ENCODE results near the gene HCK.

The HCK gene

DNA sequence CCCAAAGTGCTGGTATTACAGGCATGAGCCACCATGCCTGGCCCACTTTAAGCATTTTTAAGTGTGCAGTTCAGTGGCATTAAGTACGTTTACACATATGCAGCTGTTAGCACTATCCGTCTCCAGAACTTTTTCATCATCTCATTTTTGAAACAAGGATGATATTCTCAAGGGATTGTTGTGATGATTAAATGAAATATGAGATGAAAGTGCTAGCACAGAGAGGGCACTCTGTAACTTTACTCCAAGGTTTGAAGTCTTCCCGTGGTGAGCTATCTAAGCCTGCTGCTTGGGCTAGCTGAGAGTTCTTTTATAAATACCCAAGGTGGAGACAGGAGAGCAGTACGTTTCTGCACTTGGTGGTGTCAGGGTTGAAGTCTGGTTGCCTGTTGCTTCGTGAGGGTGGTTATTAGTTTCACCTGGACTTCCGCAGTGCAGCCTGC is 64.1 kb downstream of the HCK start (continued):
- TF ChIP-seq, protein P1, sequence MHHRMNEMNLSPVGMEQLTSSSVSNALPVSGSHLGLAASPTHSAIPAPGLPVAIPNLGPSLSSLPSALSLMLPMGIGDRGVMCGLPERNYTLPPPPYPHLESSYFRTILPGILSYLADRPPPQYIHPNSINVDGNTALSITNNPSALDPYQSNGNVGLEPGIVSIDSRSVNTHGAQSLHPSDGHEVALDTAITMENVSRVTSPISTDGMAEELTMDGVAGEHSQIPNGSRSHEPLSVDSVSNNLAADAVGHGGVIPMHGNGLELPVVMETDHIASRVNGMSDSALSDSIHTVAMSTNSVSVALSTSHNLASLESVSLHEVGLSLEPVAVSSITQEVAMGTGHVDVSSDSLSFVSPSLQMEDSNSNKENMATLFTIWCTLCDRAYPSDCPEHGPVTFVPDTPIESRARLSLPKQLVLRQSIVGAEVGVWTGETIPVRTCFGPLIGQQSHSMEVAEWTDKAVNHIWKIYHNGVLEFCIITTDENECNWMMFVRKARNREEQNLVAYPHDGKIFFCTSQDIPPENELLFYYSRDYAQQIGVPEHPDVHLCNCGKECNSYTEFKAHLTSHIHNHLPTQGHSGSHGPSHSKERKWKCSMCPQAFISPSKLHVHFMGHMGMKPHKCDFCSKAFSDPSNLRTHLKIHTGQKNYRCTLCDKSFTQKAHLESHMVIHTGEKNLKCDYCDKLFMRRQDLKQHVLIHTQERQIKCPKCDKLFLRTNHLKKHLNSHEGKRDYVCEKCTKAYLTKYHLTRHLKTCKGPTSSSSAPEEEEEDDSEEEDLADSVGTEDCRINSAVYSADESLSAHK (tag by site-specific recombination; IDR thresholded peaks at IDR 0.05) = no peak
- TF ChIP-seq, protein P2, sequence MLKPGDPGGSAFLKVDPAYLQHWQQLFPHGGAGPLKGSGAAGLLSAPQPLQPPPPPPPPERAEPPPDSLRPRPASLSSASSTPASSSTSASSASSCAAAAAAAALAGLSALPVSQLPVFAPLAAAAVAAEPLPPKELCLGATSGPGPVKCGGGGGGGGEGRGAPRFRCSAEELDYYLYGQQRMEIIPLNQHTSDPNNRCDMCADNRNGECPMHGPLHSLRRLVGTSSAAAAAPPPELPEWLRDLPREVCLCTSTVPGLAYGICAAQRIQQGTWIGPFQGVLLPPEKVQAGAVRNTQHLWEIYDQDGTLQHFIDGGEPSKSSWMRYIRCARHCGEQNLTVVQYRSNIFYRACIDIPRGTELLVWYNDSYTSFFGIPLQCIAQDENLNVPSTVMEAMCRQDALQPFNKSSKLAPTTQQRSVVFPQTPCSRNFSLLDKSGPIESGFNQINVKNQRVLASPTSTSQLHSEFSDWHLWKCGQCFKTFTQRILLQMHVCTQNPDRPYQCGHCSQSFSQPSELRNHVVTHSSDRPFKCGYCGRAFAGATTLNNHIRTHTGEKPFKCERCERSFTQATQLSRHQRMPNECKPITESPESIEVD (tag by site-specific recombination; IDR thresholded peaks at IDR 0.05) = peak; percentile 43; the same call in 1 of the 2 replicates
- no peak for TF ChIP-seq ZNF114 (tag by site-specific recombination; IDR thresholded peaks at IDR 0.05)
- TF ChIP-seq ZBTB1 (tag by site-specific recombination; IDR thresholded peaks at IDR 0.05) = no peak
- TF ChIP-seq, protein P3, sequence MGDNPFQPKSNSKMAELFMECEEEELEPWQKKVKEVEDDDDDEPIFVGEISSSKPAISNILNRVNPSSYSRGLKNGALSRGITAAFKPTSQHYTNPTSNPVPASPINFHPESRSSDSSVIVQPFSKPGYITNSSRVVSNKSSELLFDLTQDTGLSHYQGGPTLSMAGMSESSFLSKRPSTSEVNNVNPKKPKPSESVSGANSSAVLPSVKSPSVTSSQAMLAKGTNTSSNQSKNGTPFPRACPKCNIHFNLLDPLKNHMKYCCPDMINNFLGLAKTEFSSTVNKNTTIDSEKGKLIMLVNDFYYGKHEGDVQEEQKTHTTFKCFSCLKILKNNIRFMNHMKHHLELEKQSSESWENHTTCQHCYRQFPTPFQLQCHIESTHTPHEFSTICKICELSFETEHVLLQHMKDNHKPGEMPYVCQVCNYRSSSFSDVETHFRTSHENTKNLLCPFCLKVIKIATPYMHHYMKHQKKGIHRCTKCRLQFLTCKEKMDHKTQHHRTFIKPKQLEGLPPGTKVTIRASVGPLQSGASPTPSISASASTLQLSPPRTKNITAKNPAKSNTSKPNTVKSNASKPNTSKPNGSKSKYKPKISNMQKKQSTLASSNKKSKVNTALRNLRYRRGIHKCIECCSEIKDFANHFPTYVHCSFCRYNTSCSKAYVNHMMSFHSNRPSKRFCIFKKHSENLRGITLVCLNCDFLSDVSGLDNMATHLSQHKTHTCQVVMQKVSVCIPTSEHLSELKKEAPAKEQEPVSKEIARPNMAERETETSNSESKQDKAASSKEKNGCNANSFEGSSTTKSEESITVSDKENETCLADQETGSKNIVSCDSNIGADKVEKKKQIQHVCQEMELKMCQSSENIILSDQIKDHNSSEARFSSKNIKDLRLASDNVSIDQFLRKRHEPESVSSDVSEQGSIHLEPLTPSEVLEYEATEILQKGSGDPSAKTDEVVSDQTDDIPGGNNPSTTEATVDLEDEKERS (tag by site-specific recombination; IDR thresholded peaks at IDR 0.05) = no peak
- TF ChIP-seq SCRT2 (tag by site-specific recombination; IDR thresholded peaks at IDR 0.05) = peak; percentile 54; the same call in 1 of the 2 replicates
- no peak for TF ChIP-seq ZNF501 (tag by site-specific recombination; IDR thresholded peaks at IDR 0.05)
- no peak for TF ChIP-seq ZNF202 (tag by site-specific recombination; IDR thresholded peaks at IDR 0.05; ENCODE audit: borderline replicate concordance)
- TF ChIP-seq, protein P4, sequence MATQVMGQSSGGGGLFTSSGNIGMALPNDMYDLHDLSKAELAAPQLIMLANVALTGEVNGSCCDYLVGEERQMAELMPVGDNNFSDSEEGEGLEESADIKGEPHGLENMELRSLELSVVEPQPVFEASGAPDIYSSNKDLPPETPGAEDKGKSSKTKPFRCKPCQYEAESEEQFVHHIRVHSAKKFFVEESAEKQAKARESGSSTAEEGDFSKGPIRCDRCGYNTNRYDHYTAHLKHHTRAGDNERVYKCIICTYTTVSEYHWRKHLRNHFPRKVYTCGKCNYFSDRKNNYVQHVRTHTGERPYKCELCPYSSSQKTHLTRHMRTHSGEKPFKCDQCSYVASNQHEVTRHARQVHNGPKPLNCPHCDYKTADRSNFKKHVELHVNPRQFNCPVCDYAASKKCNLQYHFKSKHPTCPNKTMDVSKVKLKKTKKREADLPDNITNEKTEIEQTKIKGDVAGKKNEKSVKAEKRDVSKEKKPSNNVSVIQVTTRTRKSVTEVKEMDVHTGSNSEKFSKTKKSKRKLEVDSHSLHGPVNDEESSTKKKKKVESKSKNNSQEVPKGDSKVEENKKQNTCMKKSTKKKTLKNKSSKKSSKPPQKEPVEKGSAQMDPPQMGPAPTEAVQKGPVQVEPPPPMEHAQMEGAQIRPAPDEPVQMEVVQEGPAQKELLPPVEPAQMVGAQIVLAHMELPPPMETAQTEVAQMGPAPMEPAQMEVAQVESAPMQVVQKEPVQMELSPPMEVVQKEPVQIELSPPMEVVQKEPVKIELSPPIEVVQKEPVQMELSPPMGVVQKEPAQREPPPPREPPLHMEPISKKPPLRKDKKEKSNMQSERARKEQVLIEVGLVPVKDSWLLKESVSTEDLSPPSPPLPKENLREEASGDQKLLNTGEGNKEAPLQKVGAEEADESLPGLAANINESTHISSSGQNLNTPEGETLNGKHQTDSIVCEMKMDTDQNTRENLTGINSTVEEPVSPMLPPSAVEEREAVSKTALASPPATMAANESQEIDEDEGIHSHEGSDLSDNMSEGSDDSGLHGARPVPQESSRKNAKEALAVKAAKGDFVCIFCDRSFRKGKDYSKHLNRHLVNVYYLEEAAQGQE (tag by site-specific recombination; IDR thresholded peaks at IDR 0.05) = no peak
- TF ChIP-seq BCL11B (tag by site-specific recombination; IDR thresholded peaks at IDR 0.05; ENCODE audit: low read depth) = no peak
- TF ChIP-seq, protein P5, sequence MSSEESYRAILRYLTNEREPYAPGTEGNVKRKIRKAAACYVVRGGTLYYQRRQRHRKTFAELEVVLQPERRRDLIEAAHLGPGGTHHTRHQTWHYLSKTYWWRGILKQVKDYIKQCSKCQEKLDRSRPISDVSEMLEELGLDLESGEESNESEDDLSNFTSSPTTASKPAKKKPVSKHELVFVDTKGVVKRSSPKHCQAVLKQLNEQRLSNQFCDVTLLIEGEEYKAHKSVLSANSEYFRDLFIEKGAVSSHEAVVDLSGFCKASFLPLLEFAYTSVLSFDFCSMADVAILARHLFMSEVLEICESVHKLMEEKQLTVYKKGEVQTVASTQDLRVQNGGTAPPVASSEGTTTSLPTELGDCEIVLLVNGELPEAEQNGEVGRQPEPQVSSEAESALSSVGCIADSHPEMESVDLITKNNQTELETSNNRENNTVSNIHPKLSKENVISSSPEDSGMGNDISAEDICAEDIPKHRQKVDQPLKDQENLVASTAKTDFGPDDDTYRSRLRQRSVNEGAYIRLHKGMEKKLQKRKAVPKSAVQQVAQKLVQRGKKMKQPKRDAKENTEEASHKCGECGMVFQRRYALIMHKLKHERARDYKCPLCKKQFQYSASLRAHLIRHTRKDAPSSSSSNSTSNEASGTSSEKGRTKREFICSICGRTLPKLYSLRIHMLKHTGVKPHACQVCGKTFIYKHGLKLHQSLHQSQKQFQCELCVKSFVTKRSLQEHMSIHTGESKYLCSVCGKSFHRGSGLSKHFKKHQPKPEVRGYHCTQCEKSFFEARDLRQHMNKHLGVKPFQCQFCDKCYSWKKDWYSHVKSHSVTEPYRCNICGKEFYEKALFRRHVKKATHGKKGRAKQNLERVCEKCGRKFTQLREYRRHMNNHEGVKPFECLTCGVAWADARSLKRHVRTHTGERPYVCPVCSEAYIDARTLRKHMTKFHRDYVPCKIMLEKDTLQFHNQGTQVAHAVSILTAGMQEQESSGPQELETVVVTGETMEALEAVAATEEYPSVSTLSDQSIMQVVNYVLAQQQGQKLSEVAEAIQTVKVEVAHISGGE (tag by site-specific recombination; conservative IDR thresholded peaks at IDR 0.05; ENCODE audit: low read depth) = no peak
- peak; percentile 10; the same call in 1 of the 2 replicates for TF ChIP-seq ZNF24 (tag by site-specific recombination; IDR thresholded peaks at IDR 0.05)
- TF ChIP-seq ZNF121 (tag by site-specific recombination; IDR thresholded peaks at IDR 0.05) = no peak
- TF ChIP-seq, protein P6, sequence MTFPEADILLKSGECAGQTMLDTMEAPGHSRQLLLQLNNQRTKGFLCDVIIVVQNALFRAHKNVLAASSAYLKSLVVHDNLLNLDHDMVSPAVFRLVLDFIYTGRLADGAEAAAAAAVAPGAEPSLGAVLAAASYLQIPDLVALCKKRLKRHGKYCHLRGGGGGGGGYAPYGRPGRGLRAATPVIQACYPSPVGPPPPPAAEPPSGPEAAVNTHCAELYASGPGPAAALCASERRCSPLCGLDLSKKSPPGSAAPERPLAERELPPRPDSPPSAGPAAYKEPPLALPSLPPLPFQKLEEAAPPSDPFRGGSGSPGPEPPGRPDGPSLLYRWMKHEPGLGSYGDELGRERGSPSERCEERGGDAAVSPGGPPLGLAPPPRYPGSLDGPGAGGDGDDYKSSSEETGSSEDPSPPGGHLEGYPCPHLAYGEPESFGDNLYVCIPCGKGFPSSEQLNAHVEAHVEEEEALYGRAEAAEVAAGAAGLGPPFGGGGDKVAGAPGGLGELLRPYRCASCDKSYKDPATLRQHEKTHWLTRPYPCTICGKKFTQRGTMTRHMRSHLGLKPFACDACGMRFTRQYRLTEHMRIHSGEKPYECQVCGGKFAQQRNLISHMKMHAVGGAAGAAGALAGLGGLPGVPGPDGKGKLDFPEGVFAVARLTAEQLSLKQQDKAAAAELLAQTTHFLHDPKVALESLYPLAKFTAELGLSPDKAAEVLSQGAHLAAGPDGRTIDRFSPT (tag by site-specific recombination; IDR thresholded peaks at IDR 0.05) = 0 out of 2 replicates have a peak, but pooled peaks have one; percentile 18
- TF ChIP-seq SP7 (tag by site-specific recombination; IDR thresholded peaks at IDR 0.05) = peak; percentile 50; the same call in 1 of the 2 replicates
- TF ChIP-seq GLI2 (tag by site-specific recombination; IDR thresholded peaks at IDR 0.05; ENCODE audit: borderline replicate concordance, low read depth) = no peak
- TF ChIP-seq, protein P7, sequence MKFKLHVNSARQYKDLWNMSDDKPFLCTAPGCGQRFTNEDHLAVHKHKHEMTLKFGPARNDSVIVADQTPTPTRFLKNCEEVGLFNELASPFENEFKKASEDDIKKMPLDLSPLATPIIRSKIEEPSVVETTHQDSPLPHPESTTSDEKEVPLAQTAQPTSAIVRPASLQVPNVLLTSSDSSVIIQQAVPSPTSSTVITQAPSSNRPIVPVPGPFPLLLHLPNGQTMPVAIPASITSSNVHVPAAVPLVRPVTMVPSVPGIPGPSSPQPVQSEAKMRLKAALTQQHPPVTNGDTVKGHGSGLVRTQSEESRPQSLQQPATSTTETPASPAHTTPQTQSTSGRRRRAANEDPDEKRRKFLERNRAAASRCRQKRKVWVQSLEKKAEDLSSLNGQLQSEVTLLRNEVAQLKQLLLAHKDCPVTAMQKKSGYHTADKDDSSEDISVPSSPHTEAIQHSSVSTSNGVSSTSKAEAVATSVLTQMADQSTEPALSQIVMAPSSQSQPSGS (tag by site-specific recombination; IDR thresholded peaks at IDR 0.05; ENCODE audit: low read depth) = no peak

Measured in HEK293 (cell line).